HepG2 (cell line): ENCODE measurements around the gene SLC25A44. TPM values are rescaled to one million over a fixed set of nuclear protein-coding genes. Genes with fewer than 3 reads are reported as not detected.

Experiments used
- ADNP ChIP-seq: sonication (generic); formaldehyde crosslinking; IDR thresholded peaks from 2 replicates; pipeline ENCODE4 v1.4.0; 2020; ENCODE audit warnings: missing genetic modification reagents
- FIP1L1 ChIP-seq: fragments of 200-400 bp; formaldehyde crosslinking; IDR thresholded peaks from 2 replicates; pipeline ENCODE4 v1.6.1; 2018; ENCODE audit warnings: low read depth, mild to moderate bottlenecking, low read length, moderate library complexity, borderline replicate concordance; ENCODE audit not compliant: insufficient read depth
- FOXO1 ChIP-seq: sonication (generic); formaldehyde crosslinking; IDR thresholded peaks from 2 replicates; pipeline ENCODE4 v1.4.0; 2020; ENCODE audit warnings: missing genetic modification reagents
- GATAD2A ChIP-seq: IDR thresholded peaks from 2 replicates; pipeline ENCODE4 v1.6.1; 2016
- HNF4A ChIP-seq: sonication (generic); formaldehyde crosslinking; IDR thresholded peaks from 2 replicates; pipeline ENCODE4 v1.4.0; 2020; ENCODE audit warnings: missing genetic modification reagents
- LCORL ChIP-seq, 2 experiments: fragments of 450-650 bp in 1 of 2; sonication (generic) in 1 of 2; formaldehyde crosslinking in 1 of 2; IDR thresholded peaks; 2 replicates each; pipeline versions ENCODE4 v1.5.0 to v1.6.1; 2017 to 2020; ENCODE audit warnings: antibody characterized with exemption in 1 of 2, missing genetic modification reagents in 1 of 2
- SUZ12 ChIP-seq: fragments of 150-350 bp; IDR thresholded peaks from 2 replicates; pipeline ENCODE4 v1.6.1; 2014; ENCODE audit warnings: low read depth, low read length
- WIZ ChIP-seq: sonication (generic); formaldehyde crosslinking; IDR thresholded peaks from 2 replicates; pipeline ENCODE4 v1.5.1; 2020; ENCODE audit warnings: mild to moderate bottlenecking, missing genetic modification reagents
- ZBTB7A ChIP-seq: sonication (generic); formaldehyde crosslinking; IDR thresholded peaks from 2 replicates; pipeline ENCODE4 v1.8.0; 2022; ENCODE audit warnings: mild to moderate bottlenecking, missing genetic modification reagents
- ZNF138 ChIP-seq: sonication (generic); formaldehyde crosslinking; IDR thresholded peaks from 2 replicates; pipeline ENCODE4 v1.5.0; 2020; ENCODE audit warnings: mild to moderate bottlenecking, low read depth, missing genetic modification reagents
- ZNF292 ChIP-seq: sonication (generic); formaldehyde crosslinking; IDR thresholded peaks from 2 replicates; pipeline ENCODE4 v1.8.1; 2022; ENCODE audit warnings: mild to moderate bottlenecking, low read depth, missing genetic modification reagents, borderline replicate concordance
- ZNF543 ChIP-seq: sonication (generic); formaldehyde crosslinking; IDR thresholded peaks from 2 replicates; pipeline ENCODE4 v1.4.0; 2020; ENCODE audit warnings: mild to moderate bottlenecking, missing genetic modification reagents
- ZNF589 ChIP-seq: sonication (generic); formaldehyde crosslinking; conservative IDR thresholded peaks from 2 replicates; pipeline ENCODE4 v1.8.0; 2022; ENCODE audit warnings: mild to moderate bottlenecking, moderate library complexity, missing genetic modification reagents
- polyA plus RNA-seq, 8 experiments: library from polyadenylated mRNA; depleted of rRNA in 3 of 8; stranded (reverse) in 7 of 8; unstranded in 1 of 8; fragments of >200 nt; fragmentation: Illumina TruSeq in 4 of 8; extraction: Trizol in 4 of 8; gene quantifications; 2 replicates each; pipeline versions ENCODE4 v1.2.1 to v1.2.3, GENCODE V29; 2011 to 2016; ENCODE audit warnings: low read depth in 4 of 8, missing spikeins in 1 of 8, mixed read lengths in 1 of 8; ENCODE audit not compliant: insufficient read depth in 1 of 8
- total RNA-seq, 5 experiments: library from RNA; depleted of rRNA; stranded (reverse); fragments of >200 nt; fragmentation: Illumina TruSeq; extraction: Trizol; gene quantifications; 2 replicates each; pipeline ENCODE4 v1.2.3, GENCODE V29; 2016; ENCODE audit warnings: low read depth in 1 of 5
- TF ChIP-seq, protein P1 (sequence below): sonication (generic); formaldehyde crosslinking; IDR thresholded peaks from 2 replicates; pipeline ENCODE4 v1.5.0; 2020; ENCODE audit warnings: mild to moderate bottlenecking, missing genetic modification reagents
- TF ChIP-seq, protein P2 (sequence below): sonication (generic); formaldehyde crosslinking; IDR thresholded peaks from 2 replicates; pipeline ENCODE4 v1.5.0; 2020; ENCODE audit warnings: mild to moderate bottlenecking, missing genetic modification reagents

Gene SLC25A44
- total and polyA plus RNA-seq, 2 of the 13 experiments (the other 11 are each of a cell fraction or from before 2014, with no cell fraction given): 10.7 to 13.4 TPM

DNA sequence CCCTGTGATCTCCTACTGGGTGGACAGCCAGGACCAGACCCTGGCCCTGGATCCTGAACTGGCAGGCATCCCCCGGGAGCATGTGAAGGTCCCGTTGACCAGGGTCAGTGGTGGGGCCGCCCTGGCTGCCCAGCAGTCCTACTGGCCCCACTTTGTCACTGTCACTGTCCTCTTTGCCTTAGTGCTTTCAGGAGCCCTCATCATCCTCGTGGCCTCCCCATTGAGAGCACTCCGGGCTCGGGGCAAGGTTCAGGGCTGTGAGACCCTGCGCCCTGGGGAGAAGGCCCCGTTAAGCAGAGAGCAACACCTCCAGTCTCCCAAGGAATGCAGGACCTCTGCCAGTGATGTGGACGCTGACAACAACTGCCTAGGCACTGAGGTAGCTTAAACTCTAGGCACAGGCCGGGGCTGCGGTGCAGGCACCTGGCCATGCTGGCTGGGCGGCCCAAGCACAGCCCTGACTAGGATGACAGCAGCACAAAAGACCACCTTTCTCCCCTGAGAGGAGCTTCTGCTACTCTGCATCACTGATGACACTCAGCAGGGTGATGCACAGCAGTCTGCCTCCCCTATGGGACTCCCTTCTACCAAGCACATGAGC, 17.2 kb upstream of the SLC25A44 start (continued):
- TF ChIP-seq SUZ12 (no peak), FIP1L1 (no peak), LCORL (IDR thresholded peaks at IDR 0.05) (no peak), LCORL (CRISPR knock-in tag; IDR thresholded peaks at IDR 0.05) (no peak), GATAD2A (0 out of 2 replicates have a peak, but pooled peaks have one; percentile 12), ZBTB7A (0 out of 2 replicates have a peak, but pooled peaks have one; percentile 32), WIZ (no peak), ZNF589 (no peak), HNF4A (CRISPR knock-in tag) (peak; percentile 38), ADNP (CRISPR knock-in tag) (no peak), ZNF138 (CRISPR knock-in tag) (0 out of 2 replicates have a peak, but pooled peaks have one; percentile 25), FOXO1 (CRISPR knock-in tag) (no peak), ZNF292 (CRISPR knock-in tag) (0 out of 2 replicates have a peak, but pooled peaks have one; percentile 25), ZNF543 (peak; percentile 100)
- TF ChIP-seq, protein P1, sequence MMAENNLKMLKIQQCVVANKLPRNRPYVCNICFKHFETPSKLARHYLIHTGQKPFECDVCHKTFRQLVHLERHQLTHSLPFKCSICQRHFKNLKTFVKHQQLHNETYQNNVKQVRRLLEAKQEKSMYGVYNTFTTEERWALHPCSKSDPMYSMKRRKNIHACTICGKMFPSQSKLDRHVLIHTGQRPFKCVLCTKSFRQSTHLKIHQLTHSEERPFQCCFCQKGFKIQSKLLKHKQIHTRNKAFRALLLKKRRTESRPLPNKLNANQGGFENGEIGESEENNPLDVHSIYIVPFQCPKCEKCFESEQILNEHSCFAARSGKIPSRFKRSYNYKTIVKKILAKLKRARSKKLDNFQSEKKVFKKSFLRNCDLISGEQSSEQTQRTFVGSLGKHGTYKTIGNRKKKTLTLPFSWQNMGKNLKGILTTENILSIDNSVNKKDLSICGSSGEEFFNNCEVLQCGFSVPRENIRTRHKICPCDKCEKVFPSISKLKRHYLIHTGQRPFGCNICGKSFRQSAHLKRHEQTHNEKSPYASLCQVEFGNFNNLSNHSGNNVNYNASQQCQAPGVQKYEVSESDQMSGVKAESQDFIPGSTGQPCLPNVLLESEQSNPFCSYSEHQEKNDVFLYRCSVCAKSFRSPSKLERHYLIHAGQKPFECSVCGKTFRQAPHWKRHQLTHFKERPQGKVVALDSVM (CRISPR knock-in tag): 0 out of 2 replicates have a peak, but pooled peaks have one; percentile 32
- TF ChIP-seq, protein P2, sequence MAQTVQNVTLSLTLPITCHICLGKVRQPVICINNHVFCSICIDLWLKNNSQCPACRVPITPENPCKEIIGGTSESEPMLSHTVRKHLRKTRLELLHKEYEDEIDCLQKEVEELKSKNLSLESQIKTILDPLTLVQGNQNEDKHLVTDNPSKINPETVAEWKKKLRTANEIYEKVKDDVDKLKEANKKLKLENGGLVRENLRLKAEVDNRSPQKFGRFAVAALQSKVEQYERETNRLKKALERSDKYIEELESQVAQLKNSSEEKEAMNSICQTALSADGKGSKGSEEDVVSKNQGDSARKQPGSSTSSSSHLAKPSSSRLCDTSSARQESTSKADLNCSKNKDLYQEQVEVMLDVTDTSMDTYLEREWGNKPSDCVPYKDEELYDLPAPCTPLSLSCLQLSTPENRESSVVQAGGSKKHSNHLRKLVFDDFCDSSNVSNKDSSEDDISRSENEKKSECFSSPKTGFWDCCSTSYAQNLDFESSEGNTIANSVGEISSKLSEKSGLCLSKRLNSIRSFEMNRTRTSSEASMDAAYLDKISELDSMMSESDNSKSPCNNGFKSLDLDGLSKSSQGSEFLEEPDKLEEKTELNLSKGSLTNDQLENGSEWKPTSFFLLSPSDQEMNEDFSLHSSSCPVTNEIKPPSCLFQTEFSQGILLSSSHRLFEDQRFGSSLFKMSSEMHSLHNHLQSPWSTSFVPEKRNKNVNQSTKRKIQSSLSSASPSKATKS (CRISPR knock-in tag): no peak
- TF ChIP-seq, all 625 proteins: peak for 17
